ENCODE results near the gene DYNLRB2.

DYNLRB2 gene

GRCh38 chr16:80594756-80595155 is 54.0 kb downstream of the DYNLRB2 start:
- no peak overlapping the region for H3K27ac ChIP-seq
- no peak for TF ChIP-seq CTCF (conservative IDR thresholded peaks at IDR 0.05)
- no peak for TF ChIP-seq ZFX (IDR thresholded peaks at IDR 0.05)

GRCh38 chr16:80596507-80597207 is 55.9 kb downstream of the DYNLRB2 start:
- no peak overlapping the region for H3K27ac ChIP-seq
- TF ChIP-seq CTCF (conservative IDR thresholded peaks at IDR 0.05) (no peak), ZFX (IDR thresholded peaks at IDR 0.05) (no peak)

GRCh38 chr16:80599466-80599865 is 58.7 kb downstream of the DYNLRB2 start:
- H3K27ac ChIP-seq = no peak overlapping the region
- TF ChIP-seq CTCF (conservative IDR thresholded peaks at IDR 0.05) (no peak), ZFX (IDR thresholded peaks at IDR 0.05) (no peak)
